ENCODE results near the gene GRK3. TPM values are rescaled to one million over a fixed set of nuclear protein-coding genes. Genes with fewer than 3 reads are reported as not detected.

The GRK3 gene
- total and polyA plus RNA-seq, 2 donors (not counting 3 experiments of a cell fraction or from before 2014, with no cell fraction given) = 0.68 to 4.4 TPM

DNA sequence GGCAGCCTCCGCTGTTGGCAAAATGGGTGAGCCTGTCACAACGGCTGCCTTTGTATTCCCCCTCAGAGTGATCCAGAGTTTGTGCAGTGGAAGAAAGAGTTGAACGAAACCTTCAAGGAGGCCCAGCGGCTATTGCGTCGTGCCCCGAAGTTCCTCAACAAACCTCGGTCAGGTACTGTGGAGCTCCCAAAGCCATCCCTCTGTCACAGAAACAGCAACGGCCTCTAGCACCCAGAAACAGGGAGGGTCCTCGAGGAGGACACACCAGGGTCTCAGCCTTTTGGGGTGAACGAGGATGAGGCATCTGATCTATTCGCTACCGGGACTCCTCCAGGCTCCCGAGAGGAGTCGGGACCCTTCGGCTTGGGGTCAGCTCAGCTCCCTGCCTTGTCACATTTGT, 157.7 kb downstream of the GRK3 start:
- H3K27ac ChIP-seq (ENCODE audit: insufficient read depth, low read depth, low read length) = no peak overlapping the region
- H3K9me3 ChIP-seq (replicated peaks; ENCODE audit: control insufficient read depth, insufficient read depth, low read length) = no peaks in the 10 kb centered on the region
- H3K79me2 ChIP-seq (ENCODE audit: control insufficient read depth, insufficient read depth, low read length) = no peaks in the 10 kb centered on the region
- TF ChIP-seq CTCF (IDR thresholded peaks at IDR 0.05; ENCODE audit: extremely low read depth in 1 of 2, insufficient read depth in 1 of 2, low read depth in 1 of 2, low read length in 2 of 2) (no peak), FOS (IDR thresholded peaks at IDR 0.05; ENCODE audit: borderline replicate concordance, insufficient read depth, low read length) (no peak)
- no peaks in the 10 kb centered on the region for H3K36me3 ChIP-seq (ENCODE audit: control insufficient read depth in 2 of 2, extremely low read depth in 1 of 2, insufficient read depth in 2 of 2, low read length in 2 of 2)
- no peak overlapping the region for H2AFZ ChIP-seq (ENCODE audit: low read depth, low read length)
- ChIA-PET CTCF (interaction anchor here (1.0 kb wide), 1 partner anchor 17 kb away, joined by 3 read pairs; no protein-coding TSS in a partner anchor), POLR2A (no interaction called here)
- no peaks in the 10 kb centered on the region for H3K27me3 ChIP-seq (ENCODE audit: control insufficient read depth in 2 of 2, insufficient read depth in 2 of 2, low read length in 2 of 2)
- DNase-seq (ENCODE audit: low read depth, low spot score) (no peak), FAIRE-seq (no peak)
- no peak overlapping the region for H3K4me3 ChIP-seq (replicated peaks in 1 of 3; ENCODE audit: insufficient read depth in 1 of 3, low read depth in 1 of 3, low read length in 3 of 3)
- H3K9me1 ChIP-seq (replicated peaks; ENCODE audit: control insufficient read depth, extremely low read depth, insufficient read depth, low read length) = no peaks in the 10 kb centered on the region
- H4K20me1 ChIP-seq (replicated peaks; ENCODE audit: control insufficient read depth, extremely low read depth, insufficient read depth, low read length) = no peaks in the 10 kb centered on the region
- intact Hi-C loops (cut with micrococcal nuclease) = no loop called here
- dilution Hi-C loops (cut with MboI; ENCODE audit: extremely low pct_ligation_motif_present, low sequenced_read_pairs) = no loop called here
- H3K4me1 ChIP-seq (ENCODE audit: control insufficient read depth, extremely low read depth, insufficient read depth, low read length) = no peaks in the 10 kb centered on the region
- BruUV-seq (replicated peaks) = no TSS peak
- H3K4me2 ChIP-seq (ENCODE audit: insufficient read depth, low read length) = no peak overlapping the region
- H3K9ac ChIP-seq (replicated peaks; ENCODE audit: extremely low read depth, insufficient read depth, low read length) = no peak overlapping the region

DNA sequence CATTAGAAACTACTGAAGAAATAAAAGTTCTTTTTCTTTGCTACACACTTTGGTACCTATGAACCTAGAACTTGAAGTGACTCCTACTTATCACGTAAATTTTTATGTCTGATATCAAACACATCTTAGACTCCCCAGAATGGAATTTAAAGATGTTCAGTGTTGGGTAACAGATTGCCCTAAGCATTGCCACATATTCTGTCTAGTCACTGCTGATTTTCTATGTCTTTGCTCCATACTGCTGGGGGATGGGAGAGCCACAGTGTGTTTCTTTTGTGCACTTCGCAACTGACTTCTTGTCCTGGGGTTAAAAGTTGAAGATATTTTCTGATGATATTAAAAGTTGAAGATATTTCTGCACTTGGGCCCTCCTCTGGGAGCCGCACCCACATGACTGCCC, 158.2 kb downstream of the GRK3 start:
- POLR2A ChIA-PET = no interaction called here

More for the DNA sequence above, 158.2 kb downstream of the GRK3 start:
- intact Hi-C loops (cut with micrococcal nuclease) (no loop called here), dilution Hi-C loops (cut with MboI; ENCODE audit: extremely low pct_ligation_motif_present, low sequenced_read_pairs) (no loop called here)
- no peaks in the 10 kb centered on the region for H3K36me3 ChIP-seq (ENCODE audit: control insufficient read depth in 2 of 2, extremely low read depth in 1 of 2, insufficient read depth in 2 of 2, low read length in 2 of 2)
- BruUV-seq (replicated peaks) = no TSS peak
- CTCF ChIA-PET = interaction anchor here (1.0 kb wide), 1 partner anchor 18 kb away, joined by 3 read pairs; no protein-coding TSS in a partner anchor
- H3K4me1 ChIP-seq (ENCODE audit: control insufficient read depth, extremely low read depth, insufficient read depth, low read length) = no peaks in the 10 kb centered on the region
- no peak overlapping the region for H3K4me2 ChIP-seq (ENCODE audit: insufficient read depth, low read length)
- no peaks in the 10 kb centered on the region for H3K9me3 ChIP-seq (replicated peaks; ENCODE audit: control insufficient read depth, insufficient read depth, low read length)
- no peaks in the 10 kb centered on the region for H4K20me1 ChIP-seq (replicated peaks; ENCODE audit: control insufficient read depth, extremely low read depth, insufficient read depth, low read length)
- no peaks in the 10 kb centered on the region for H3K79me2 ChIP-seq (ENCODE audit: control insufficient read depth, insufficient read depth, low read length)
- FAIRE-seq (no peak), DNase-seq (ENCODE audit: low read depth, low spot score) (no peak)
- H3K4me3 ChIP-seq (replicated peaks in 1 of 3; ENCODE audit: insufficient read depth in 1 of 3, low read depth in 1 of 3, low read length in 3 of 3) = no peak overlapping the region
- no peak overlapping the region for H2AFZ ChIP-seq (ENCODE audit: low read depth, low read length)
- H3K9me1 ChIP-seq (replicated peaks; ENCODE audit: control insufficient read depth, extremely low read depth, insufficient read depth, low read length) = no peaks in the 10 kb centered on the region
- no peaks in the 10 kb centered on the region for H3K27me3 ChIP-seq (ENCODE audit: control insufficient read depth in 2 of 2, insufficient read depth in 2 of 2, low read length in 2 of 2)
- no peak for TF ChIP-seq POLR2A (IDR thresholded peaks at IDR 0.05; ENCODE audit: low read depth, low read length)
- TF ChIP-seq POLR2AphosphoS5 (IDR thresholded peaks at IDR 0.05; ENCODE audit: insufficient read depth, low read depth, low read length) = no peak
- no peak for TF ChIP-seq MYC (IDR thresholded peaks at IDR 0.05; ENCODE audit: low read depth, low read length)
- TF ChIP-seq, protein P1, sequence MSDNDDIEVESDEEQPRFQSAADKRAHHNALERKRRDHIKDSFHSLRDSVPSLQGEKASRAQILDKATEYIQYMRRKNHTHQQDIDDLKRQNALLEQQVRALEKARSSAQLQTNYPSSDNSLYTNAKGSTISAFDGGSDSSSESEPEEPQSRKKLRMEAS (IDR thresholded peaks at IDR 0.05; ENCODE audit: insufficient read depth, insufficient read length) = no peak
- no peak for TF ChIP-seq EZH2 (IDR thresholded peaks at IDR 0.05; ENCODE audit: borderline replicate concordance, low read depth, low read length, severe bottlenecking)
- TF ChIP-seq GATA2 (IDR thresholded peaks at IDR 0.05; ENCODE audit: insufficient read depth, insufficient read length, low read depth, low read length) = no peak
- H3K27ac ChIP-seq (ENCODE audit: insufficient read depth, low read depth, low read length) = no peak overlapping the region
- H3K9ac ChIP-seq (replicated peaks; ENCODE audit: extremely low read depth, insufficient read depth, low read length) = no peak overlapping the region
